ENCODE measurements around the gene EIF4G3.

Gene EIF4G3

GRCh38 chr1:20956272-20956671, 220.4 kb downstream of the EIF4G3 start:
- Histone ChIP-seq H3K4me3 (ENCODE audit: insufficient read depth, low read length, poor library complexity, severe bottlenecking) (no peak overlapping the region), H3K4me2 (ENCODE audit: low read depth, low read length, poor library complexity, severe bottlenecking) (no peak overlapping the region), H3K27ac (ENCODE audit: low read depth, low read length) (no peak overlapping the region), H4K20me1 (ENCODE audit: low read depth, low read length) (no peaks in the 10 kb centered on the region), H3K9ac (ENCODE audit: low read length) (no peak overlapping the region), H3K79me2 (ENCODE audit: insufficient read depth, low read length) (no peaks in the 10 kb centered on the region; the same call in 1 of the 2 replicates), H3F3A (ENCODE audit: insufficient read depth) (no peaks in the 10 kb centered on the region), H3K27me3 (ENCODE audit: low read length) (no peaks in the 10 kb centered on the region), H3K9me2 (replicated peaks; ENCODE audit: insufficient read depth, low read length) (no peaks in the 10 kb centered on the region), H3K9me3 (ENCODE audit: insufficient read depth, low read length) (no peaks in the 10 kb centered on the region), H2AFZ (ENCODE audit: low read depth, low read length, severe bottlenecking) (no peak overlapping the region), H3K36me3 (ENCODE audit: low read length) (no peaks in the 10 kb centered on the region)
- TF ChIP-seq, protein P1, sequence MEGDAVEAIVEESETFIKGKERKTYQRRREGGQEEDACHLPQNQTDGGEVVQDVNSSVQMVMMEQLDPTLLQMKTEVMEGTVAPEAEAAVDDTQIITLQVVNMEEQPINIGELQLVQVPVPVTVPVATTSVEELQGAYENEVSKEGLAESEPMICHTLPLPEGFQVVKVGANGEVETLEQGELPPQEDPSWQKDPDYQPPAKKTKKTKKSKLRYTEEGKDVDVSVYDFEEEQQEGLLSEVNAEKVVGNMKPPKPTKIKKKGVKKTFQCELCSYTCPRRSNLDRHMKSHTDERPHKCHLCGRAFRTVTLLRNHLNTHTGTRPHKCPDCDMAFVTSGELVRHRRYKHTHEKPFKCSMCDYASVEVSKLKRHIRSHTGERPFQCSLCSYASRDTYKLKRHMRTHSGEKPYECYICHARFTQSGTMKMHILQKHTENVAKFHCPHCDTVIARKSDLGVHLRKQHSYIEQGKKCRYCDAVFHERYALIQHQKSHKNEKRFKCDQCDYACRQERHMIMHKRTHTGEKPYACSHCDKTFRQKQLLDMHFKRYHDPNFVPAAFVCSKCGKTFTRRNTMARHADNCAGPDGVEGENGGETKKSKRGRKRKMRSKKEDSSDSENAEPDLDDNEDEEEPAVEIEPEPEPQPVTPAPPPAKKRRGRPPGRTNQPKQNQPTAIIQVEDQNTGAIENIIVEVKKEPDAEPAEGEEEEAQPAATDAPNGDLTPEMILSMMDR (IDR thresholded peaks at IDR 0.05; ENCODE audit: insufficient read depth, low read length, poor library complexity, severe bottlenecking), result no peak
- TF ChIP-seq EZH2phosphoT487 (conservative IDR thresholded peaks at IDR 0.05; ENCODE audit: low read length), result no peak

DNA sequence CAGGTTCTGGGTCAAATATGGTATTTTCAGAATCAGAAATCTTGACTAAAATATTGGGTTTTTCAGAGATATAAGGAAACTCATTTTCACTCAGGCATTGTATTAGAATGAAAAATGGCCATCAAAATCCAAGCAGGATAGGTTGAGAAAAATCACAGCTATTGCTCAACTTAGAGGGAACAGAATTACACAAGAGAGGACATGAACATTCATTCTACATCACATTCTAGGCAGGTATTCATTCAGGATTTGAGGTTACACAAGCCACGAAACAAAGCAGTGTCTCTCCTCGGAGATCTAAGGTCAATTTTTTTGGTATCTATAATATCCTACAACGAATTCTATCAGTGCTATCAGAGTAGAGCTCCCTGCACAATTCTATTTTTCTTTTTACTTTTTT, 226.0 kb downstream of the EIF4G3 start:
- Histone ChIP-seq H3F3A (ENCODE audit: insufficient read depth) (no peaks in the 10 kb centered on the region; the same call in 1 of the 2 replicates), H3K9ac (ENCODE audit: low read length) (no peak overlapping the region), H3K36me3 (ENCODE audit: low read length) (peaks cover 3% of the 10 kb centered on the region; the same call in 1 of the 2 replicates), H3K27ac (ENCODE audit: low read depth, low read length) (no peak overlapping the region), H3K4me3 (ENCODE audit: insufficient read depth, low read length, poor library complexity, severe bottlenecking) (no peak overlapping the region), H4K20me1 (ENCODE audit: low read depth, low read length) (no peaks in the 10 kb centered on the region), H3K79me2 (ENCODE audit: insufficient read depth, low read length) (no peaks in the 10 kb centered on the region), H3K27me3 (ENCODE audit: low read length) (no peaks in the 10 kb centered on the region), H2AFZ (ENCODE audit: low read depth, low read length, severe bottlenecking) (no peak overlapping the region), H3K4me2 (ENCODE audit: low read depth, low read length, poor library complexity, severe bottlenecking) (no peak overlapping the region), H3K9me2 (replicated peaks; ENCODE audit: insufficient read depth, low read length) (no peaks in the 10 kb centered on the region), H3K9me3 (ENCODE audit: insufficient read depth, low read length) (no peaks in the 10 kb centered on the region)
- TF ChIP-seq EZH2phosphoT487 (conservative IDR thresholded peaks at IDR 0.05; ENCODE audit: low read length), result no peak
- TF ChIP-seq, protein P1 (IDR thresholded peaks at IDR 0.05; ENCODE audit: insufficient read depth, low read length, poor library complexity, severe bottlenecking), result no peak

DNA sequence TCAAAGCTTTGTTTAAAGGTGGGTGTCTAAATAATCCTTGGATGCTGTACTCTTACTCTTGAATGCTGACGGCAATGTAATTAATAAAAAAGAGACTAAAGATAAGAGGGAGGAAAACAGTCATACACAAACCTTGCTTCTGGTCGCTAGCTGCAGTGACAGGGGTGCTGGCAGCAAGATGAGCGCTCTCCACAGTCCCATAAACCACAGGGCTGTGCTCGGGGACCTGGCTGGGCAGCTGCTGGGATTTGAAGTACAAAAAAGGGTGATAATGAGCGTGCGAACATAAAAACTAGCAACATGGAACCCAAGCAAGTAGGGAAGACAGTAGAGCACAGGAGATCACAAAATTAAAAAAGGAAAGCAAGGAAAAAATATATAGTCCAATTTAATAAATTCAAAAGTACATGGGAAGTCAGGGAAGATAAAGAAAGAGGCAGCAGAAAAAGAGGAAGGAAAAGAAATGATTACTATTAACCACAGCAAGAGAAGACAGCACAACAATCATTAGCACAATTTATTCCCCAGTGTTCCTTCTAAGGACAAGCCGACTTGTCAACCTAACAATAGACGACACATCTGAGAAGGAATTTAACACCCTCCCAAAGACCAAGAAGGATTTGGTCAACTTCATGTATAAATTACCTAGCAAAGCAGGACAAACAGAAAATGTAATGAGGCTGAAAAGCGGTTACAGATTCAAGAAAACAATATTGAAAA, 226.7 kb downstream of the EIF4G3 start:
- no peaks in the 10 kb centered on the region for H4K20me1 ChIP-seq (ENCODE audit: low read depth, low read length)
- no peaks in the 10 kb centered on the region for H3K27me3 ChIP-seq (ENCODE audit: low read length)
- no peak for TF ChIP-seq EZH2phosphoT487 (conservative IDR thresholded peaks at IDR 0.05; ENCODE audit: low read length)
- TF ChIP-seq, protein P1 (IDR thresholded peaks at IDR 0.05; ENCODE audit: insufficient read depth, low read length, poor library complexity, severe bottlenecking), result no peak
- H3K4me3 ChIP-seq (ENCODE audit: insufficient read depth, low read length, poor library complexity, severe bottlenecking), result no peak overlapping the region
- H3F3A ChIP-seq (ENCODE audit: insufficient read depth), result no peaks in the 10 kb centered on the region; the same call in 1 of the 2 replicates
- H3K9ac ChIP-seq (ENCODE audit: low read length), result no peak overlapping the region
- H3K9me2 ChIP-seq (replicated peaks; ENCODE audit: insufficient read depth, low read length), result no peaks in the 10 kb centered on the region
- H3K4me2 ChIP-seq (ENCODE audit: low read depth, low read length, poor library complexity, severe bottlenecking), result no peak overlapping the region
- H3K79me2 ChIP-seq (ENCODE audit: insufficient read depth, low read length), result no peaks in the 10 kb centered on the region
- no peak overlapping the region for H3K27ac ChIP-seq (ENCODE audit: low read depth, low read length)
- no peak overlapping the region for H2AFZ ChIP-seq (ENCODE audit: low read depth, low read length, severe bottlenecking)
- H3K36me3 ChIP-seq (ENCODE audit: low read length), result peaks cover 3% of the 10 kb centered on the region; the same call in 1 of the 2 replicates
- H3K9me3 ChIP-seq (ENCODE audit: insufficient read depth, low read length), result no peaks in the 10 kb centered on the region
